ENCODE data around the gene GPR137B.

Gene GPR137B

GRCh38 chr1:236128646-236129178 is 13.6 kb upstream of the GPR137B start:
- no peak for TF ChIP-seq CTCF (IDR thresholded peaks at IDR 0.05; ENCODE audit: low read depth, low read length)

GRCh38 chr1:236129306-236129705 is 13.0 kb upstream of the GPR137B start:
- no peak for TF ChIP-seq CTCF (IDR thresholded peaks at IDR 0.05; ENCODE audit: low read depth, low read length)
- no peak for DNase-seq (ENCODE audit: low read depth, low spot score)
- in situ Hi-C loops (cut with HindIII; ENCODE audit: low sequenced_read_pairs) = no loop called here
- H3K4me3 ChIP-seq (ENCODE audit: low read depth, low read length) = no peak overlapping the region

More at GRCh38 chr1:236128646-236129178, 13.6 kb upstream of the GPR137B start:
- H3K4me3 ChIP-seq (ENCODE audit: low read depth, low read length) = no peak overlapping the region
- peak; percentile 29 for DNase-seq (ENCODE audit: low read depth, low spot score)
- in situ Hi-C loops (cut with HindIII; ENCODE audit: low sequenced_read_pairs) = no loop called here

- in situ Hi-C loops (cut with HindIII; ENCODE audit: low sequenced_read_pairs) = loop anchor here (10.0 kb wide), 1 partner anchor 364 kb away; no protein-coding TSS in a partner anchor
Measured at GRCh38 chr1:236130372-236130771, 12.0 kb upstream of the GPR137B start.

DNA sequence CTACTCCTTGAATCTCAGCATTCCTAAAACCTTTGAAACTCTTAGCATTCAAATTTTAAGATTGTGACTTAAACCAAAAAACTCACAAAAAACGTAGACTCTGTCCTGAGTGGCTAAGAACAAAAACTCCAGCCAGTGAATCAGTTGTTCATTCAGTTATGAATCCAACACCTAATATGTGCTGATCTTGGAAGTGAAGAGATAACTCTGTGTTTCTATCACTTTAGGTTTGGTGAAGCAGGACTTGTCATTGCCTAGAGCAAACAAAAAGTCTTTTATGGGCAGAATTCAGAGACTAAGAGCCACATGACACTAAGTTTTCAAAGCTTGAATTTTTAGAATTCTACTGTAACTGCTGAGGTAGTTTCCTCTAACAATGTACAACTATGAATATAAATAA is 10.4 kb upstream of the GPR137B start:
- no peak for TF ChIP-seq CTCF (IDR thresholded peaks at IDR 0.05; ENCODE audit: low read depth, low read length)
- in situ Hi-C loops (cut with HindIII; ENCODE audit: low sequenced_read_pairs) = loop anchor here (10.0 kb wide), 1 partner anchor 363 kb away; no protein-coding TSS in a partner anchor

More at GRCh38 chr1:236130372-236130771, 12.0 kb upstream of the GPR137B start:
- no peak for DNase-seq (ENCODE audit: low read depth, low spot score)
- H3K4me3 ChIP-seq (ENCODE audit: low read depth, low read length) = no peak overlapping the region
- no peak for TF ChIP-seq CTCF (IDR thresholded peaks at IDR 0.05; ENCODE audit: low read depth, low read length)

DNA sequence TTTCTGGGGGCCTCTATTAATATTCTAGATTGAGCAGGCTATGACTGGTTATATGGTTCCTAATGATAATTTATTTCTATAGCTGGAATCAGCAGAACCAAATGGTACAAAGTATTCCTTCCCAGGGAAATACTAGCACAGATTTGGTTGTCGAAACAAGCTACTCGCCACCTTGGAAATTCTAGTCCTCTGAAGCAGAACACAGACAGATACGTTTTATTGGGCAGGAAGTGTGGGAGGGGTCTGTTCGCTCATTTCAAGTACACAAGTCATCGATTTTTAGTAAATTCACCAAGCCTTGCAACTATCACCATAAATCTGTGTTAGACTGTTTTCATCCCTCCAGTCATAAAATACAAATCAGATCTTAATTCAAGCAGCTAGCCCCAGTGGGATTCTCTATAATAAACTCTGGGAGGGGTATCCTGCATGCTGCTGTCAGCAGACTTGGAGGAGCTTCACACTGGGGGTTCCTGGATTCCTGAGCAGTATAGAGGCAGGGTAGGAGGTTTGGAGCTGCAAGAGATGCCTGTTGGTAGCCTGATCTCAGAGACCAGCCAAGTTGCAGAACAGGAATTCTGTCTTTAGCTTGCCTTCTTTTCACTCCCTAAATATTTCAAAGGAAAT is 9.8 kb upstream of the GPR137B start:
- no peak for DNase-seq (ENCODE audit: low read depth, low spot score)
- no peak overlapping the region for H3K4me3 ChIP-seq (ENCODE audit: low read depth, low read length)
- no peak for TF ChIP-seq CTCF (IDR thresholded peaks at IDR 0.05; ENCODE audit: low read depth, low read length)
- in situ Hi-C loops (cut with HindIII; ENCODE audit: low sequenced_read_pairs) = loop anchor here (10.0 kb wide), 1 partner anchor 362 kb away; no protein-coding TSS in a partner anchor

More for the DNA sequence above, 10.4 kb upstream of the GPR137B start:
- no peak for DNase-seq (ENCODE audit: low read depth, low spot score)
- no peak overlapping the region for H3K4me3 ChIP-seq (ENCODE audit: low read depth, low read length)

DNA sequence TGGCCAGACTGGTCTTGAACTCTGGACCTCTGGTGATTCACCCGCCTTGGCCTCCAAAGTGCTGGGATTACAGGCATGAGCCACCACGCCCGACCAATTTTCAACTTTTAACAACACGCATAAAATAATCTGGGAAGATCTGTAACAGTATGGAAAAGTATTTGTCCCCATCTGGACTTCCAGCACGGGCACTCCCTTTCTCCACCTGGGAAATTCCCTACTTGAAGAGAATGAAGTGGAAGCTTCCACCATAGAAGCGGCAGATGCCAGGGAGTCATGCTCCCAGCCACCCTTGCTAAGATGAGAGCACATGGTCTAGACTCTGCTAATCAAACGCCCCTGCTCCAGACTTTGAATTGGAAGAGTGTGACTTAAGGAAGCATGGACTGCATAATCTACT is 9.0 kb upstream of the GPR137B start:
- TF ChIP-seq CTCF (IDR thresholded peaks at IDR 0.05; ENCODE audit: low read depth, low read length) = no peak
- in situ Hi-C loops (cut with HindIII; ENCODE audit: low sequenced_read_pairs) = loop anchor here (10.0 kb wide), 1 partner anchor 361 kb away; no protein-coding TSS in a partner anchor
- H3K4me3 ChIP-seq (ENCODE audit: low read depth, low read length) = no peak overlapping the region
- no peak for DNase-seq (ENCODE audit: low read depth, low spot score)
